Smooth muscle cell (in vitro differentiated cells): Measurements from ENCODE around the gene RNF151. TPM values are rescaled to one million over a fixed set of nuclear protein-coding genes. Genes with fewer than 3 reads are reported as not detected.

Experiments
- DNase-seq: peaks from one replicate; lab custom pipeline; 2025; ENCODE audit not compliant: unreplicated experiment; lab: John Stamatoyannopoulos, UW
- H2AFZ ChIP-seq: fragments of 200-600 bp; sonication (generic); 2 replicates; pipeline ENCODE4 v1.6.0; 2016; ENCODE audit warnings: antibody characterized with exemption, low read depth, mild to moderate bottlenecking
- H3F3A ChIP-seq: fragments of 200-600 bp; sonication (generic); 2 replicates; pipeline ENCODE4 v1.6.0; 2017; ENCODE audit warnings: antibody characterized with exemption, low read depth
- H3K27ac ChIP-seq: fragments of 200-600 bp; sonication (generic); 2 replicates; pipeline ENCODE4 v1.5.1; 2016; ENCODE audit warnings: low read depth, mild to moderate bottlenecking
- H3K27me3 ChIP-seq: fragments of 200-600 bp; sonication (generic); 2 replicates; pipeline ENCODE4 v1.6.1; 2016; ENCODE audit warnings: low read depth, mild to moderate bottlenecking
- H3K36me3 ChIP-seq: fragments of 200-600 bp; sonication (generic); 2 replicates; pipeline ENCODE4 v1.5.1; 2016; ENCODE audit warnings: low read depth
- H3K4me1 ChIP-seq: fragments of 200-600 bp; sonication (generic); 2 replicates; pipeline ENCODE4 v1.5.1; 2016; ENCODE audit warnings: low read depth
- H3K4me2 ChIP-seq: fragments of 200-600 bp; sonication (generic); 2 replicates; pipeline ENCODE4 v1.6.0; 2016; ENCODE audit warnings: mild to moderate bottlenecking
- H3K4me3 ChIP-seq: fragments of 200-600 bp; sonication (generic); 2 replicates; pipeline ENCODE4 v1.5.1; 2016; ENCODE audit warnings: mild to moderate bottlenecking
- H3K79me2 ChIP-seq: fragments of 200-600 bp; sonication (generic); 2 replicates; pipeline ENCODE4 v1.6.0; 2016; ENCODE audit warnings: low read depth, mild to moderate bottlenecking
- H3K9ac ChIP-seq: fragments of 200-600 bp; sonication (generic); 2 replicates; pipeline ENCODE4 v1.6.0; 2016; ENCODE audit warnings: low read depth
- H3K9me3 ChIP-seq: fragments of 200-600 bp; sonication (generic); replicated peaks from 2 replicates; pipeline ENCODE4 v1.5.1; 2016; ENCODE audit warnings: low read depth
- H4K20me1 ChIP-seq: fragments of 200-600 bp; sonication (generic); 2 replicates; pipeline ENCODE4 v1.6.0; 2016; ENCODE audit warnings: low read depth
- WGBS: methylation state at CpG from one replicate; pipeline ENCODE4 v1.1.7; 2016; ENCODE audit warnings: low lambda C conversion rate; 5-methylcytosine and 5-hydroxymethylcytosine counted together
- polyA plus RNA-seq: library from polyadenylated mRNA; unstranded; fragments of >200 nt; fragmentation: Nextera tagmentation; extraction: Ambion mirVana; gene quantifications from 2 replicates; pipeline ENCODE4 v1.2.1, GENCODE V29; 2016
- total RNA-seq: library from RNA; depleted of rRNA; stranded (reverse); fragments of >200 nt; gene quantifications from 2 replicates; pipeline ENCODE4 v1.2.3, GENCODE V29; 2014
- TF ChIP-seq, protein P1 (sequence below): fragments of 200-600 bp; sonication (generic); IDR thresholded peaks from 2 replicates; pipeline ENCODE4 v1.5.1; 2017; ENCODE audit warnings: borderline replicate concordance, mild to moderate bottlenecking, antibody characterized with exemption; ENCODE audit not compliant: insufficient read depth, poor library complexity, severe bottlenecking

RNF151 gene
- total and polyA plus RNA-seq, 2 experiments from 2014 or later, result not detected

DNA sequence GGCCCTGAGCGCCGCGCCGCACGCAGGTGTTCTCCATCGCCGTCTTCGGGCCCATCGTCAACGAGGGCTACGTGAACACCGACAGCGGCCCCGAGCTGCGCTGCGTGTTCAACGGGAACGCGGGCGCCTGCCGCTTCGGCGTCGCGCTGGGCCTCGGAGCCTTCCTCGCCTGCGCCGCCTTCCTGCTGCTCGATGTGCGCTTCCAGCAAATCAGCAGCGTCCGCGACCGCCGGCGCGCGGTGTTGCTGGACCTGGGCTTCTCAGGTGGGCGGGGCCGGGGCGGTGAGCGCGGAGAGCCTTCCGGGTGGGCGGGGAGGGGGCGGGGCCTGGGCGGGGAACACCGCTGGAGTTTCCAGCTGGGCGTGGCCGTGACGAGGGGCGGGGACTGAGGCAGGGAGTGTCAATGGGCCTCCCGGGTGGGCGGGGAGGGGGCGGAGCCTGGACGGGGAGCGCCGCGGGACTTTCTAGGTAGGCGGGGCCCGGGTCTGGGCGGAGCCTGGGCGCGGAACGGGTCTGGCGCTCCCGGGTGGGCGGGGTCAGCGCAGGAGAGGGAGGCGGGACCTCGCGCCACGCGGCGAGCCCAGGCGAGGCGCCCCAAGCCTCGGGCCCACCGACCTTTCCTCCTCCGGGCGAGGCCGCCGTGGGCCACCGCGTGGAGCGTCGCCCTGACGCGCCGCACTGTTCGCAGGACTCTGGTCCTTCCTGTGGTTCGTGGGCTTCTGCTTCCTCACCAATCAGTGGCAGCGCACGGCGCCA lies 25.5 kb downstream of the RNF151 start:
- no peak overlapping the region for H3K27ac ChIP-seq
- 9% methylated on average over 25 of the region's 96 CpGs for WGBS
- peaks cover 10% of the 10 kb centered on the region for H3K4me1 ChIP-seq
- peak overlapping the region; percentile 23 for H3K4me3 ChIP-seq
- H2AFZ ChIP-seq, result no peak overlapping the region
- H3K9me3 ChIP-seq, result no peaks in the 10 kb centered on the region
- TF ChIP-seq, protein P1, sequence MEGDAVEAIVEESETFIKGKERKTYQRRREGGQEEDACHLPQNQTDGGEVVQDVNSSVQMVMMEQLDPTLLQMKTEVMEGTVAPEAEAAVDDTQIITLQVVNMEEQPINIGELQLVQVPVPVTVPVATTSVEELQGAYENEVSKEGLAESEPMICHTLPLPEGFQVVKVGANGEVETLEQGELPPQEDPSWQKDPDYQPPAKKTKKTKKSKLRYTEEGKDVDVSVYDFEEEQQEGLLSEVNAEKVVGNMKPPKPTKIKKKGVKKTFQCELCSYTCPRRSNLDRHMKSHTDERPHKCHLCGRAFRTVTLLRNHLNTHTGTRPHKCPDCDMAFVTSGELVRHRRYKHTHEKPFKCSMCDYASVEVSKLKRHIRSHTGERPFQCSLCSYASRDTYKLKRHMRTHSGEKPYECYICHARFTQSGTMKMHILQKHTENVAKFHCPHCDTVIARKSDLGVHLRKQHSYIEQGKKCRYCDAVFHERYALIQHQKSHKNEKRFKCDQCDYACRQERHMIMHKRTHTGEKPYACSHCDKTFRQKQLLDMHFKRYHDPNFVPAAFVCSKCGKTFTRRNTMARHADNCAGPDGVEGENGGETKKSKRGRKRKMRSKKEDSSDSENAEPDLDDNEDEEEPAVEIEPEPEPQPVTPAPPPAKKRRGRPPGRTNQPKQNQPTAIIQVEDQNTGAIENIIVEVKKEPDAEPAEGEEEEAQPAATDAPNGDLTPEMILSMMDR, result no peak
- peaks cover under 1% of the 10 kb centered on the region for H4K20me1 ChIP-seq
- no peak overlapping the region for H3K9ac ChIP-seq
- peaks cover 39% of the 10 kb centered on the region for H3K27me3 ChIP-seq
- peak; percentile 91 for DNase-seq
- peaks cover 29% of the 10 kb centered on the region for H3F3A ChIP-seq
- H3K4me2 ChIP-seq, result peak overlapping the region; percentile 81
- no peaks in the 10 kb centered on the region for H3K36me3 ChIP-seq
- H3K79me2 ChIP-seq, result no peaks in the 10 kb centered on the region

DNA sequence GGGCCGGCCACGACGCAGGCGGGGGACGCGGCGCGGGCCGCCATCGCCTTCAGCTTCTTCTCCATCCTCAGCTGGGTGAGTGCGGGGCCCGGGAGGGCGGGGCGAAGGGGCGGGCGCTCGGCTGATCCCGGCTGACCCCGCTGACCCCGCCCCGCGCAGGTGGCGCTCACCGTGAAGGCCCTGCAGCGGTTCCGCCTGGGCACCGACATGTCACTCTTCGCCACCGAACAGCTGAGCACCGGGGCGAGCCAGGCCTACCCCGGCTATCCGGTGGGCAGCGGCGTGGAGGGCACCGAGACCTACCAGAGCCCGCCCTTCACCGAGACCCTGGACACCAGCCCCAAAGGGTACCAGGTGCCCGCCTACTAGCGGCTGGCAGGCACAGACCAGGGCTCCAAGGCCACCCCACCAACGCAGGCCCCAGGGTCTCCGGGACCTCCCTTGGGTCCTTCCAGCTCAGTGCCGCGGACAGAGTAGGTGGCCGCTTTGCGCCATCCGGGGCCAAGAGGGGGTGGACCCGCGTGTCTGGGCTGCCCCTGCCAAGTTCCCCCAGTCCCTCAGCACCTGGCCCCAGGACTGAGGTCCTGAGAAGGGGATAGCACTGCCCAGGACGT lies 26.2 kb downstream of the RNF151 start:
- Histone ChIP-seq H3K27ac (no peak overlapping the region), H3K9me3 (no peaks in the 10 kb centered on the region), H2AFZ (no peak overlapping the region), H4K20me1 (peaks cover 5% of the 10 kb centered on the region), H3K36me3 (no peaks in the 10 kb centered on the region), H3K4me3 (no peak overlapping the region), H3F3A (peaks cover 33% of the 10 kb centered on the region), H3K9ac (no peak overlapping the region), H3K4me1 (peaks cover 10% of the 10 kb centered on the region), H3K27me3 (peaks cover 37% of the 10 kb centered on the region), H3K79me2 (no peaks in the 10 kb centered on the region), H3K4me2 (peak overlapping the region; percentile 63)
- no peak for DNase-seq
- TF ChIP-seq, protein P1, result no peak
- WGBS, result 93% methylated on average over 15 of the region's 50 CpGs

DNA sequence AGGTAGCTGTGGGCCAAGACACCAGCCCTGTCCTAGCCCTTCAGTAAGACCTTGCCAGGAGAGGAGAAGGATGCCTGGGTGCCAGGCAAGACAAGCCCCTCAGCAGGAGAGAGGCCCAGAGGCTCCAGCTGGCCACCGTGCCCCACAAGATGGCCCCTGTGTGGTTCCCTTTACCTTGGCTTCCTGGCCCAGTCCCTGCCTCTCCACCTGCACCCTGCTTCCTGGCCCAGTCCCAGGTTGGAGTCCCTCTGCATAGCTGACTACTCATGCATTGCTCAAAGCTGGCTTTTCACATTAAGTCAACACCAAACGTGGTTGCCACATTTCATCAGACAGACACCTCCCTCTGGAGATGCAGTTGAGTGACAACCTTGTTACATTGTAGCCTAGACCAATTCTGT lies 27.1 kb downstream of the RNF151 start:
- Histone ChIP-seq H3K9ac (no peak overlapping the region), H3K4me1 (peaks cover 10% of the 10 kb centered on the region), H3F3A (peaks cover 33% of the 10 kb centered on the region), H3K27ac (no peak overlapping the region), H3K9me3 (no peaks in the 10 kb centered on the region), H3K36me3 (no peaks in the 10 kb centered on the region), H3K79me2 (no peaks in the 10 kb centered on the region), H4K20me1 (peaks cover 5% of the 10 kb centered on the region), H3K27me3 (peaks cover 28% of the 10 kb centered on the region), H2AFZ (no peak overlapping the region), H3K4me2 (no peak overlapping the region), H3K4me3 (no peak overlapping the region)
- TF ChIP-seq, protein P1, result no peak
- 77% methylated on average over 2 of the region's 2 CpGs for WGBS
- DNase-seq, result no peak
